Mesenchymal stem cell (in vitro differentiated cells and primary cell): ENCODE results near the gene SLC39A8. TPM values are rescaled to one million over a fixed set of nuclear protein-coding genes. Genes with fewer than 3 reads are reported as not detected.

Source experiments
- DNase-seq: peaks from one replicate; pipeline ENCODE4 v3.0.0-alpha.2; 2013
- H2AFZ ChIP-seq: one replicate; pipeline ENCODE4 v1.6.1; 2013; ENCODE audit warnings: low read depth, mild to moderate bottlenecking, control low read depth, inconsistent platforms, low read length, moderate library complexity
- H2AK5ac ChIP-seq: 2 replicates; pipeline ENCODE4 v1.6.1; 2013; ENCODE audit warnings: low read length, moderate library complexity, mild to moderate bottlenecking, inconsistent platforms; ENCODE audit not compliant: severe bottlenecking
- H2BK120ac ChIP-seq: one replicate; pipeline ENCODE4 v1.6.1; 2013; ENCODE audit warnings: low read depth, mild to moderate bottlenecking, inconsistent platforms, low read length, moderate library complexity
- H2BK12ac ChIP-seq, 2 experiments: one replicate each; pipeline ENCODE4 v1.6.1; 2013; ENCODE audit warnings: inconsistent platforms in 2 of 2, low read length in 2 of 2, mild to moderate bottlenecking in 2 of 2, moderate library complexity in 2 of 2, control low read depth in 1 of 2
- H2BK15ac ChIP-seq: one replicate; pipeline ENCODE4 v1.6.1; 2013; ENCODE audit warnings: mild to moderate bottlenecking, low read depth, inconsistent platforms; ENCODE audit not compliant: poor library complexity, severe bottlenecking
- H2BK5ac ChIP-seq: 2 replicates; pipeline ENCODE4 v1.6.1; 2013; ENCODE audit warnings: low read depth, mild to moderate bottlenecking, low read length, control low read depth, inconsistent platforms; ENCODE audit not compliant: poor library complexity, severe bottlenecking
- H3K14ac ChIP-seq, 2 experiments: one replicate each; pipeline ENCODE4 v1.6.1; 2013; ENCODE audit warnings: inconsistent platforms in 2 of 2, low read length in 2 of 2, control low read depth in 1 of 2, mild to moderate bottlenecking in 1 of 2, moderate library complexity in 1 of 2
- H3K18ac ChIP-seq, 2 experiments: one replicate each; pipeline ENCODE4 v1.6.1; 2013; ENCODE audit warnings: inconsistent platforms in 2 of 2, low read length in 2 of 2, control low read depth in 1 of 2, low read depth in 1 of 2, mild to moderate bottlenecking in 1 of 2
- H3K23ac ChIP-seq, 2 experiments: one replicate each; pipeline ENCODE4 v1.6.1; 2013; ENCODE audit warnings: inconsistent platforms in 2 of 2, low read length in 2 of 2, mild to moderate bottlenecking in 2 of 2, moderate library complexity in 2 of 2, control low read depth in 1 of 2
- H3K27ac ChIP-seq: 2 replicates; pipeline ENCODE4 v1.5.1; 2013; ENCODE audit warnings: mild to moderate bottlenecking, moderate library complexity, low read length, control low read depth, inconsistent platforms; ENCODE audit not compliant: poor library complexity, severe bottlenecking
- H3K27me3 ChIP-seq, 2 experiments: 2 replicates each; pipeline versions ENCODE4 v1.6.1 to v1.7.0; 2013; ENCODE audit warnings: low read length in 2 of 2, mild to moderate bottlenecking in 2 of 2, moderate library complexity in 2 of 2, control low read depth in 1 of 2, inconsistent platforms in 1 of 2; ENCODE audit not compliant: control insufficient read depth in 1 of 2, insufficient read depth in 1 of 2
- H3K36me3 ChIP-seq, 2 experiments: 2 replicates each; pipeline versions ENCODE4 v1.6.1 to v1.7.0; 2013; ENCODE audit warnings: low read length in 2 of 2, control low read depth in 1 of 2, inconsistent platforms in 1 of 2, low read depth in 1 of 2, mild to moderate bottlenecking in 1 of 2; ENCODE audit not compliant: insufficient read depth in 2 of 2, control insufficient read depth in 1 of 2
- H3K4ac ChIP-seq, 2 experiments: one replicate each; pipeline ENCODE4 v1.6.1; 2013; ENCODE audit warnings: inconsistent platforms in 2 of 2, low read length in 2 of 2, mild to moderate bottlenecking in 2 of 2, moderate library complexity in 2 of 2, control low read depth in 1 of 2, low read depth in 1 of 2
- H3K4me1 ChIP-seq: 2 replicates; pipeline ENCODE4 v1.6.1; 2013; ENCODE audit warnings: low read depth, low read length, control low read depth; ENCODE audit not compliant: control insufficient read depth, insufficient read depth
- H3K4me2 ChIP-seq: 2 replicates; pipeline ENCODE4 v1.6.1; 2013; ENCODE audit warnings: low read length, mild to moderate bottlenecking, inconsistent platforms; ENCODE audit not compliant: poor library complexity, severe bottlenecking
- H3K4me3 ChIP-seq, 2 experiments: 2 replicates each; pipeline versions ENCODE4 v1.5.1 to v1.7.0; 2013; ENCODE audit warnings: low read length in 2 of 2, mild to moderate bottlenecking in 2 of 2, control low read depth in 1 of 2, low read depth in 1 of 2; ENCODE audit not compliant: insufficient read depth in 1 of 2
- H3K79me1 ChIP-seq: replicated peaks from 2 replicates; pipeline ENCODE4 v1.6.1; 2013; ENCODE audit warnings: mild to moderate bottlenecking, control low read depth, low read length, inconsistent platforms; ENCODE audit not compliant: poor library complexity, severe bottlenecking
- H3K9ac ChIP-seq: 2 replicates; pipeline ENCODE4 v1.7.0; 2013; ENCODE audit warnings: mild to moderate bottlenecking, low read length, moderate library complexity
- H3K9me3 ChIP-seq: 2 replicates; pipeline ENCODE4 v1.7.0; 2013; ENCODE audit warnings: mild to moderate bottlenecking, low read length; ENCODE audit not compliant: control insufficient read depth
- H4K8ac ChIP-seq: one replicate; pipeline ENCODE4 v1.6.1; 2013; ENCODE audit warnings: inconsistent platforms, mild to moderate bottlenecking, low read length, moderate library complexity
- H4K91ac ChIP-seq: one replicate; pipeline ENCODE4 v1.6.1; 2013; ENCODE audit warnings: mild to moderate bottlenecking, low read length, inconsistent platforms
- WGBS: methylation state at CpG from one replicate; pipeline ENCODE4 v1.1.7; 2013; ENCODE audit warnings: mixed read lengths; 5-methylcytosine and 5-hydroxymethylcytosine counted together
- polyA plus RNA-seq, 2 experiments: library from polyadenylated mRNA; stranded (reverse); fragments of 200-250 nt; gene quantifications; one replicate each; pipeline ENCODE4 v1.2.3, GENCODE V29; 2013

Gene SLC39A8
- 5.0 TPM for polyA plus RNA-seq (2013, experiment 1 of 2)
- 4.9 TPM for polyA plus RNA-seq (2013, experiment 2 of 2)

DNA sequence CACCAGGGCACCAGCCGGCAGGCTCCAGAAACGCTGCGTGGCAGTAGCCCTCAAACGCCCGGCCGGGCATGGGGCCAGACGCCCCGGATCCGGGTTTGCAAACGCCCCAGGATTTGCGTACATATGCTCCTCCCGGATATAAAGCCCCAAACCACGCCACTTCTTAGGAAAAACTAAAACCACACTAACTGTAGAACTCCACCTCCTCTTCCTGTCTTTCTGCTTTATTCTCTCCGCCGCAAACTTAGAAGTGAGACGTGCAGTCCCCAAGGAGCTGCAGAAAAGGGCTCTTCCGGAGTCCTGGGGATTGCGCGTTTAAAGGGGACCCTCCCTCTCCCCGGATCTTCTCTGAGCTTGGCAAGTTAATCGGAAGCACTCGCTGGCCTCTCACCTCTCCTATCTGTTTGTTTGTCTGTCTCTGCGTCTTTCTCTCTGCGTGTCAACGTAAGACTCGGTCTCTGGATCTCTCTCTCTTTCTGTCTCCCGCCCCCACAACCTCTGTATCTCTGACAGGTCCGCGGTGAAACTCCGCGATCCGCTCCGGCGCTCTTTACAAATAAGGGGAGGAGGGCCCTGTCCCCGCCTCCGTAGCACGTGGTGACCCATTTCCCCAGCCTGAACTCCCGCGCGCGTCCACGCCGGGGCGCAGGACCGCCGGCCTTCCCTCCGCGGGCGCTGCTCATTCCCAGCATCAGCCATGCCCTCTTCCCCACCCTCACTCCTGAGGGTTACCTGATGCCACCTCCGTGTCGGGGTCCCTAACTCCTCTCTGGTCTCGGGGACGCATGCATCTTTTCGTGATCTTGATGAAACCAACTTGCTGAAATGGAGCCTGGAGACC is at the start of gene SLC39A8:
SLC39A8 (minus strand) TSS at position 529 of the 841 bp plus-strand sequence. CDS start 820 bp downstream, outside the sequence.
- under 1% methylated on average over 53 of the region's 54 CpGs for WGBS
- H3K27me3 ChIP-seq, result no peaks in the 10 kb centered on the region

DNA sequence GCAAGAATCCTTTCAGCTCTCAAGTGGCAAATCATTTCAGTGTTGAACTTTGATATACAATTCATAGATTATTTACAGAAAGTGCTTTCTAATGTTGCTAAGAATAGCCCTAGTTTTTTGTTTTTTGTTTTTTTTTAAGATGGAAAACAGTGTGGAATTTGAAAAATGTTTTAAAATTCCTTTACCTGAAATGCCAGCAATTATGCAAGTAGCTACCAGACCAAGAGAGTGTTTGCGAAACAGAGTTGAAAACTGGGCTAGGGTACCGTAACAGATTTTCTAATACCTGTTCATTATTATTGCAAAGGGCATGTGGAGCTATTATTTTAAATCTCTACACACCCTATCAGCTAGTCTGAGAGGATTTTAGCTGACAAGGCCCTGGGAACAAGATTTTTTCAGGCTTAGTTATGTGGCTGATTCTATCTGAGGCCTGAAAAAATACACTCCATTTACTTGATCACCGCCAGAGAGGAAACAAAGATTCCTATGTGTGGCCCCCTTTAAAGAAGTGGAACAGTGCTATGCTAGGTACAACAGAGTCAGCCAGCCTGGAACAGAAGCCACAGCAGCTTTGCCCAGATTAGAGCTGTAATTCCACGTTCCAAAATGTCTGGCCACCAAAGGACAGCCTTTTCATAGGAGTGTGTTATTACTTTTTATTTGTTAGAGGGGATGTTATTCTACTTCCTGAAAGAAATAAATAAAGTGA is 46.9 kb upstream of the SLC39A8 start:
- Histone ChIP-seq H3K18ac (no peak overlapping the region), H3K4me1 (no peaks in the 10 kb centered on the region), H3K4ac (no peak overlapping the region), H3K9me3 (no peaks in the 10 kb centered on the region), H4K8ac (no peak overlapping the region), H3K27me3 (no peaks in the 10 kb centered on the region), H2AFZ (no peak overlapping the region), H3K79me1 (no peaks in the 10 kb centered on the region), H3K9ac (no peak overlapping the region), H2BK15ac (no peak overlapping the region), H3K27ac (no peak overlapping the region), H3K4me2 (no peak overlapping the region), H4K91ac (no peak overlapping the region), H2BK12ac (no peak overlapping the region), H3K14ac (no peak overlapping the region), H3K23ac (no peak overlapping the region), H3K4me3 (no peak overlapping the region), H2BK5ac (no peak overlapping the region), H2AK5ac (no peak overlapping the region), H2BK120ac (no peak overlapping the region), H3K36me3 (no peaks in the 10 kb centered on the region)
- WGBS, result 64% methylated on average over 2 of the region's 4 CpGs
- DNase-seq, result no peak

More for the DNA sequence above, at the start of gene SLC39A8:
- Histone ChIP-seq H2AK5ac (no peak within 1 kb of the TSS), H2BK120ac (peak within 1 kb of the TSS; percentile 49), H2BK15ac (peak within 1 kb of the TSS; percentile 80), H2BK5ac (peak within 1 kb of the TSS; percentile 68), H2AFZ (peak within 1 kb of the TSS; percentile 95), H3K36me3 (peaks cover 0 to 3% of the 10 kb centered on the region in 2 experiments), H3K23ac (no peak within 1 kb of the TSS), H2BK12ac (peak within 1 kb of the TSS; percentile 39 to 72), H4K8ac (peak within 1 kb of the TSS; percentile 82), H3K4me3 (peak within 1 kb of the TSS; percentile 84 to 97), H3K4me2 (peak within 1 kb of the TSS; percentile 100), H3K79me1 (no peaks in the 10 kb centered on the region), H3K18ac (peak within 1 kb of the TSS; percentile 62 to 84), H3K9me3 (no peaks in the 10 kb centered on the region), H3K9ac (peak within 1 kb of the TSS; percentile 94), H3K14ac (peak within 1 kb of the TSS; percentile 3 to 81), H3K4me1 (peaks cover 4% of the 10 kb centered on the region), H3K27ac (peak within 1 kb of the TSS; percentile 30), H3K4ac (peak within 1 kb of the TSS; percentile 50 to 81), H4K91ac (peak within 1 kb of the TSS; percentile 75)
- peak; percentile 87 for DNase-seq

DNA sequence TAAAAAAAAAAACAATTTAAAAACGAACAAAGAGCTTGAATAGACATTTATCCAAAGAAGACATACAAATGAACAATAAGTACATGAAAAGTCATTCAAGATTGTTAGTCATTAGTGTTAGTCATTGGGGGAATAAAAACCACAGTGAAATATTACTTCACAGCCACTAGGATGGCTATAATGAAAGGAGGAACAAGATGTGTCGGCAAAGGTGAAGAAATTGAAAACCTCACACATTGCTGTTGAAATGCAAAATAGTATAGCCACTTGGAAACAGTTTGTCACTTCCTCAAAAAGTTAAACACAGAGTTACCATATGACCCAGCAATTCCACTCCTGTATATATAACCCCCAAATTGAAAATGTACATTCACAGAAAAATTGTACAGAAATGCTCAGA is 45.2 kb upstream of the SLC39A8 start:
- Histone ChIP-seq H3K4me2 (no peak overlapping the region), H3K4ac (no peak overlapping the region), H3K27ac (no peak overlapping the region), H2AK5ac (no peak overlapping the region), H3K79me1 (no peaks in the 10 kb centered on the region), H3K27me3 (peaks cover 0 to 5% of the 10 kb centered on the region in 2 experiments), H3K36me3 (no peaks in the 10 kb centered on the region), H2BK5ac (no peak overlapping the region), H3K23ac (no peak overlapping the region), H4K91ac (no peak overlapping the region), H3K9me3 (no peaks in the 10 kb centered on the region), H3K18ac (no peak overlapping the region), H2BK120ac (no peak overlapping the region), H3K14ac (no peak overlapping the region), H2AFZ (no peak overlapping the region), H2BK12ac (no peak overlapping the region), H4K8ac (no peak overlapping the region), H3K4me3 (no peak overlapping the region), H3K4me1 (no peaks in the 10 kb centered on the region), H2BK15ac (no peak overlapping the region), H3K9ac (no peak overlapping the region)
- 75% methylated on average over 1 of the region's 2 CpGs for WGBS
- DNase-seq, result peak; percentile 22

DNA sequence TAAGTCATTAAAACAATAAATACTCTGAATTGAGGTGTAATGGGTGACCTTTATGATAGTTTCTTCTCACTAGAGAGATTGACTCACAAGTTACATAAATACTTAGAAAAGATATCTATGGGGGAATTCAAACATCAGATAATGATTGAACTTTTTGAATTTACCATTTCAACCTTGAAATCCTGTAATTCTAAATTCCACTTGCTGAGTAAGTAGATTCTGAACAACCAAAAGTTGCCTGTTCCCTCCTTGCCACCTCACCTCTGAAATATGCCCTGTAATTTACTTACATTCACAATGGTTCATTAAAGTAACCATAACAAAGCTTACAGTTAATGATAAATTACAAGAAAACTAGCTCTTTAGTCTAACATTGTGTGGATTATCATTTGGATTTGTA is 43.3 kb upstream of the SLC39A8 start:
- DNase-seq, result no peak
- no peak overlapping the region for H3K23ac ChIP-seq
- H3K9ac ChIP-seq, result no peak overlapping the region
- H3K27me3 ChIP-seq, result peaks cover 4 to 18% of the 10 kb centered on the region in 2 experiments
- no peak overlapping the region for H2BK15ac ChIP-seq
- no peak overlapping the region for H3K4me2 ChIP-seq
- no peak overlapping the region for H2BK5ac ChIP-seq
- no peak overlapping the region for H4K91ac ChIP-seq
- H3K27ac ChIP-seq, result no peak overlapping the region
- no peaks in the 10 kb centered on the region for H3K36me3 ChIP-seq
- no peak overlapping the region for H2BK120ac ChIP-seq
- no peak overlapping the region for H2AK5ac ChIP-seq
- H3K4me3 ChIP-seq, result no peak overlapping the region
- H3K18ac ChIP-seq, result no peak overlapping the region
- no peak overlapping the region for H3K4ac ChIP-seq
- no peak overlapping the region for H4K8ac ChIP-seq
- H3K4me1 ChIP-seq, result no peaks in the 10 kb centered on the region
- no peak overlapping the region for H3K14ac ChIP-seq
- no peaks in the 10 kb centered on the region for H3K9me3 ChIP-seq
- no peaks in the 10 kb centered on the region for H3K79me1 ChIP-seq
- no peak overlapping the region for H2AFZ ChIP-seq
- H2BK12ac ChIP-seq, result no peak overlapping the region
